Upper lobe of right lung (tissue), 1 donor: ENCODE measurements around the gene SIK3. TPM values are rescaled to one million over a fixed set of nuclear protein-coding genes. Genes with fewer than 3 reads are reported as not detected.

Experiments used
- ATAC-seq: fragments of 200-7000 bp; cut with Tn5 transposase; one replicate; pipeline ENCODE4 v1.9.1; 2020; ENCODE audit warnings: mild to moderate bottlenecking, moderate library complexity
- DNase-seq: peaks from one replicate; pipeline ENCODE4 v3.0.0-alpha.2; 2020
- H3K27ac ChIP-seq: fragments of 200-600 bp; one replicate; pipeline ENCODE4 v1.8.0; 2022
- H3K27me3 ChIP-seq: fragments of 200-600 bp; one replicate; pipeline ENCODE4 v1.8.0; 2022; ENCODE audit warnings: mild to moderate bottlenecking
- H3K36me3 ChIP-seq: fragments of 200-600 bp; one replicate; pipeline ENCODE4 v1.8.0; 2022
- H3K4me1 ChIP-seq: fragments of 200-600 bp; one replicate; pipeline ENCODE4 v1.8.0; 2022
- H3K4me3 ChIP-seq: fragments of 200-600 bp; one replicate; pipeline ENCODE4 v1.8.0; 2022; ENCODE audit warnings: mild to moderate bottlenecking
- H3K9me3 ChIP-seq: fragments of 200-600 bp; one replicate; pipeline ENCODE4 v1.8.0; 2022
- intact Hi-C: fragments of 100-400 bp; cut with DNase I; formaldehyde crosslinking; loops from one replicate; pipeline ENCODE4 v1.11.0; 2022
- total RNA-seq: library from RNA; stranded (reverse); fragmentation: NEBNext Ultra II Directional; extraction: Animal tissue kit (Norgen Biotek cat#: 25700); gene quantifications from one replicate; pipeline ENCODE4 v1.2.1, GENCODE V29; 2021
- TF ChIP-seq, protein P1 (sequence below): fragments of 200-600 bp; IDR thresholded peaks from one replicate; pipeline ENCODE4 v1.8.0; 2022; ENCODE audit warnings: antibody characterized with exemption
- donor health status: DM: no; HTN: yes; CAD: no; lungs with severe emphysema.

Gene SIK3
- total RNA-seq, 1 donor from 2014 or later, result 37.1 TPM

- Histone ChIP-seq H3K4me3 (no peak overlapping the region), H3K9me3 (no peaks in the 10 kb centered on the region), H3K27ac (no peak overlapping the region), H3K36me3 (no peaks in the 10 kb centered on the region), H3K27me3 (no peaks in the 10 kb centered on the region), H3K4me1 (peaks cover 10% of the 10 kb centered on the region)
- TF ChIP-seq, protein P1, sequence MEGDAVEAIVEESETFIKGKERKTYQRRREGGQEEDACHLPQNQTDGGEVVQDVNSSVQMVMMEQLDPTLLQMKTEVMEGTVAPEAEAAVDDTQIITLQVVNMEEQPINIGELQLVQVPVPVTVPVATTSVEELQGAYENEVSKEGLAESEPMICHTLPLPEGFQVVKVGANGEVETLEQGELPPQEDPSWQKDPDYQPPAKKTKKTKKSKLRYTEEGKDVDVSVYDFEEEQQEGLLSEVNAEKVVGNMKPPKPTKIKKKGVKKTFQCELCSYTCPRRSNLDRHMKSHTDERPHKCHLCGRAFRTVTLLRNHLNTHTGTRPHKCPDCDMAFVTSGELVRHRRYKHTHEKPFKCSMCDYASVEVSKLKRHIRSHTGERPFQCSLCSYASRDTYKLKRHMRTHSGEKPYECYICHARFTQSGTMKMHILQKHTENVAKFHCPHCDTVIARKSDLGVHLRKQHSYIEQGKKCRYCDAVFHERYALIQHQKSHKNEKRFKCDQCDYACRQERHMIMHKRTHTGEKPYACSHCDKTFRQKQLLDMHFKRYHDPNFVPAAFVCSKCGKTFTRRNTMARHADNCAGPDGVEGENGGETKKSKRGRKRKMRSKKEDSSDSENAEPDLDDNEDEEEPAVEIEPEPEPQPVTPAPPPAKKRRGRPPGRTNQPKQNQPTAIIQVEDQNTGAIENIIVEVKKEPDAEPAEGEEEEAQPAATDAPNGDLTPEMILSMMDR, result no peak
- intact Hi-C loops, result no loop called here
- DNase-seq (no peak), ATAC-seq (peak; percentile 83)
Observed at GRCh38 chr11:117005758-117006157, 92.5 kb downstream of the SIK3 start.

GRCh38 chr11:117002639-117003299 lies 95.5 kb downstream of the SIK3 start:
- peak; percentile 55 for ATAC-seq
- TF ChIP-seq, protein P1, result no peak
- no peak overlapping the region for H3K27ac ChIP-seq
- no peak for DNase-seq
- H3K4me3 ChIP-seq, result no peak overlapping the region
- H3K36me3 ChIP-seq, result no peaks in the 10 kb centered on the region
- H3K9me3 ChIP-seq, result no peaks in the 10 kb centered on the region
- no peaks in the 10 kb centered on the region for H3K27me3 ChIP-seq
- intact Hi-C loops, result no loop called here
- H3K4me1 ChIP-seq, result peaks cover 18% of the 10 kb centered on the region

GRCh38 chr11:117000014-117000737 lies 98.1 kb downstream of the SIK3 start:
- no peaks in the 10 kb centered on the region for H3K27me3 ChIP-seq
- ATAC-seq (peak; percentile 76), DNase-seq (no peak)
- intact Hi-C loops, result no loop called here
- TF ChIP-seq, protein P1, result no peak
- H3K4me3 ChIP-seq, result no peak overlapping the region
- no peak overlapping the region for H3K27ac ChIP-seq
- H3K9me3 ChIP-seq, result no peaks in the 10 kb centered on the region
- no peaks in the 10 kb centered on the region for H3K36me3 ChIP-seq
- H3K4me1 ChIP-seq, result peaks cover 18% of the 10 kb centered on the region

GRCh38 chr11:116997071-116997470 lies 101.2 kb downstream of the SIK3 start:
- H3K9me3 ChIP-seq, result no peaks in the 10 kb centered on the region
- ATAC-seq (no peak), DNase-seq (no peak)
- intact Hi-C loops, result no loop called here
- H3K4me3 ChIP-seq, result no peak overlapping the region
- H3K36me3 ChIP-seq, result no peaks in the 10 kb centered on the region
- H3K27ac ChIP-seq, result no peak overlapping the region
- peaks cover 9% of the 10 kb centered on the region for H3K4me1 ChIP-seq
- TF ChIP-seq, protein P1, result no peak
- no peaks in the 10 kb centered on the region for H3K27me3 ChIP-seq

- intact Hi-C loops, result no loop called here
- DNase-seq (no peak), ATAC-seq (no peak)
- H3K27me3 ChIP-seq, result no peaks in the 10 kb centered on the region
- no peak overlapping the region for H3K27ac ChIP-seq
- H3K9me3 ChIP-seq, result no peaks in the 10 kb centered on the region
- TF ChIP-seq, protein P1, result no peak
- no peak overlapping the region for H3K4me3 ChIP-seq
- peaks cover 4% of the 10 kb centered on the region for H3K4me1 ChIP-seq
- H3K36me3 ChIP-seq, result no peaks in the 10 kb centered on the region
Observed at GRCh38 chr11:116994195-116994594, 104.0 kb downstream of the SIK3 start.
